Right cardiac atrium (tissue), 5 donors: ENCODE results near the gene TSC22D4. TPM values are rescaled to one million over a fixed set of nuclear protein-coding genes. Genes with fewer than 3 reads are reported as not detected.
"Not testable (repeated sequence)": the region's sequence is repeated elsewhere in the genome, so short reads cannot be mapped to it uniquely, and the experiment has no call there.

Source experiments
- ATAC-seq, 2 donors: fragments of 200-7000 bp; cut with Tn5 transposase; one replicate each; pipeline versions ENCODE4 v1.8.0 to v1.9.1; 2020; ENCODE audit warnings: moderate library complexity in 2 of 2, mild to moderate bottlenecking in 1 of 2
- DNase-seq, 3 donors: peaks; one replicate each; pipeline ENCODE4 v3.0.0-alpha.2; 2020
- H3K27ac ChIP-seq: one replicate; pipeline ENCODE4 v1.5.1; 2013; ENCODE audit warnings: mild to moderate bottlenecking, low read length, control low read depth, moderate library complexity
- H3K27me3 ChIP-seq: one replicate; pipeline ENCODE4 v1.6.1; 2013; ENCODE audit not compliant: control insufficient read depth, insufficient read depth
- H3K4me1 ChIP-seq: one replicate; pipeline ENCODE4 v1.6.1; 2013; ENCODE audit warnings: low read length; ENCODE audit not compliant: control insufficient read depth, insufficient read depth
- H3K4me3 ChIP-seq: one replicate; pipeline ENCODE4 v1.5.1; 2013; ENCODE audit warnings: low read length, control low read depth
- H3K9me3 ChIP-seq: one replicate; pipeline ENCODE4 v1.6.1; 2013; ENCODE audit warnings: low read length; ENCODE audit not compliant: control insufficient read depth
- WGBS: extraction: QIAGEN DNeasy Blood & Tissue Kit; methylation state at CpG from one replicate; pipeline ENCODE4 v1.1.7; 2013; 5-methylcytosine and 5-hydroxymethylcytosine counted together
- intact Hi-C, 4 donors: fragments of 100-400 bp; cut with DNase I; formaldehyde crosslinking; loops; one replicate each; pipeline versions ENCODE4 v1.11.0 to v1.14.0; 2022 to 2023
- polyA plus RNA-seq: library from polyadenylated mRNA; stranded (reverse); fragments of 200-250 nt; gene quantifications from one replicate; pipeline ENCODE4 v1.2.3, GENCODE V29; 2013
- total RNA-seq, 4 donors: library from RNA; stranded (reverse); fragmentation: NEBNext Ultra II Directional; extraction: Animal tissue kit (Norgen Biotek cat#: 25700); gene quantifications; one replicate each; pipeline ENCODE4 v1.2.1, GENCODE V29; 2021
- donor health status: healthy with polysubstance abuse.
- donor health status: DM: no; HTN: yes; CAD: no.
- donor health status: DM: no; HTN: no; CAD: no.
- donor health status: DM: no; HTN: yes; CAD: no; lungs with severe emphysema.
- donor health status: DM: yes; HTN: yes; CAD: no.

Gene TSC22D4
- total and polyA plus RNA-seq, 5 donors = 36.7 to 63.6 (median 55.1) TPM

DNA sequence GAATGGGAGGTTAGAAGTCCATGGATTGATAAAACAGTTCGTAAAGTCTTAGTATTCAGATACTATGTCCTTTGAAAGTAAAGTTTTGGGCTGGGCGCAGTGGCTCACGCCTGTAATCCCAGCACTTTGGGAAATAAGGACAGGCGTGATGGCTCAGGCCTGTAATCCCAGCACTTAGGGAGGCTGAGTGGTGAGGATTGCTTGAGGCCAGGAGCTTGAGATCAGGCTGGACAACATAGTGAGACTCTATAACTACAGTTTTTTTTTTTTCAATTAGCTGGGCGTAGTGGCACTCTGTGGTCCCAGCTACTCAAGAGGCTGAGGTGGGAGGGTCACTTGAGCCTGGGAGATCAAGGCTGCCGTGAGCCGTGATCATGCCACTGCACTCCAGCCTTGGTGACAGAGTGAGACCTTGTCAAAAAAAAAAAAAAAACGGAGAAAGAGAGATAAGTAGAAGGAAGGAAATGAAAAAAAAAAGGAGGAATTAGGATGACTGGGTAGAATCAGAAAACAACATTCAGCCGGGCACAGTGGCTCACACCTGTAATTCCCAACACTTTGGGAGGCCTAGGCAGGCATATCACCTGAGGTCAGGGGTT is 34.3 kb upstream of the TSC22D4 start:
- WGBS = 76% methylated on average over 9 of the region's 9 CpGs
- DNase-seq (no peak), ATAC-seq (no peak)
- H3K27me3 ChIP-seq = no peaks in the 10 kb centered on the region
- no peak overlapping the region for H3K4me3 ChIP-seq
- H3K27ac ChIP-seq = no peak overlapping the region
- no peaks in the 10 kb centered on the region for H3K4me1 ChIP-seq
- intact Hi-C loops = no loop called here
- H3K9me3 ChIP-seq = no peaks in the 10 kb centered on the region

DNA sequence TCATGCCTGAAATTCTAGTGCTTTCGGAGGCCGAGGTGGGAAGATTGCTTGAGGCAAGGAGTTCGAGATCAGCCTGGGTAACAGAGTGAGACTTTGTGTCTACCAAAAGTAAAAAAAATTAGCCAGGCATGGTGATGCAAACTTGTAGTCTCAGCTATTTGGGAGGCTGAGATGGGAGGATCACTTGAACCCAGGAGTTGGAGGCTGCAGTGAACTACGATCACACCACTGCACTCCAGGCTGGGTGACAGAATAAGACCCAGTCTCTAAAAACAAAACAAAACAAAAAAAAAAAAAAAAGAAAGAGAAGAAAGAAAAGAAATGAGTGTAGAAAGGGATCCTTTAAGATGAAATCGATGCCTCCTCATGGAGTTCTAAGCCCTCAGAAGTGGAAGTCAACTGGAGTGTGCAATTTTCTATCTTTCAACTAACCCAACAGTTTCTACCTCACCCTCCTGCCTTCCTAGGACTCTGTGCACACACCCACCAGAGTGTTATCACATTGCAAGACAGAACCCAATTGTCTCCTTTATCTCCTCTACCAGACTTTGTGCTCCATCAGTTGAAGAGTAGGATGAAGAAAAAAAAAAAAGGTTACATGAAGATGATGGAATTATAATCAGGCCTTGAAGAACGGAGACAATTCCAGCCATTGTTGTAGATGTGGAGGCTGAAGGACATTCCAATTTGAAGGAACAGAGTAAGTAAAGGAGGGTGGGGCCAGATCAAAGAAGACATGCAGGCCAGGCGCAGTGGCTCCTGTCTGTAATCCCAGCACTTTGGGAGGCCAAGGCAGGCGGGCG is 31.6 kb upstream of the TSC22D4 start:
- DNase-seq (no peak), ATAC-seq (no peak)
- WGBS = 91% methylated on average over 9 of the region's 9 CpGs
- intact Hi-C loops = no loop called here
- Histone ChIP-seq H3K4me1 (no peaks in the 10 kb centered on the region), H3K9me3 (no peaks in the 10 kb centered on the region), H3K27me3 (no peaks in the 10 kb centered on the region), H3K4me3 (no peak overlapping the region), H3K27ac (no peak overlapping the region)

DNA sequence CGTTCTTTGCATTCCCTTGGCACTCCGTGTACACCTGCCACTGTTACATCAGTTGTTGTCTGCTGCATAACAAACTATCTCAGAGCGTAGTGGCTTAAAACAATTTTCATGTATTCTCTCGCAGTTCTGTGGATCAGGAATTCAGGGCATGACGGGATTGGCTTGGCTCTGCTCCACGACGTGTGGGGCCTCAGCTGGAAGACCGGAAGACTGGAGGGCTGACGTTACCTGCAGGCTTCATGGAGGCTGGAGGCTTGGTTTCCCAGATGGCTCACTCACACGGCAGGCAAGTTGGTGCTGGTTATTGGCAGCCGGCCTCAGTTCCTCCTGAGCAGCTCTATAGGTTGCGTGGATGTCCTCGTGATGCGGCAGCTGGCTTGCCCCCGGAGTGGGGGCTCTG is 30.2 kb upstream of the TSC22D4 start:
- ATAC-seq (peak in 1 of 2 donors; percentile 24), DNase-seq (peak in 1 of 3 donors; percentile 38)
- WGBS = 58% methylated on average over 15 of the region's 15 CpGs
- intact Hi-C loops = no loop called here
- Histone ChIP-seq H3K9me3 (no peaks in the 10 kb centered on the region), H3K4me1 (no peaks in the 10 kb centered on the region), H3K27me3 (no peaks in the 10 kb centered on the region), H3K27ac (no peak overlapping the region), H3K4me3 (no peak overlapping the region)

DNA sequence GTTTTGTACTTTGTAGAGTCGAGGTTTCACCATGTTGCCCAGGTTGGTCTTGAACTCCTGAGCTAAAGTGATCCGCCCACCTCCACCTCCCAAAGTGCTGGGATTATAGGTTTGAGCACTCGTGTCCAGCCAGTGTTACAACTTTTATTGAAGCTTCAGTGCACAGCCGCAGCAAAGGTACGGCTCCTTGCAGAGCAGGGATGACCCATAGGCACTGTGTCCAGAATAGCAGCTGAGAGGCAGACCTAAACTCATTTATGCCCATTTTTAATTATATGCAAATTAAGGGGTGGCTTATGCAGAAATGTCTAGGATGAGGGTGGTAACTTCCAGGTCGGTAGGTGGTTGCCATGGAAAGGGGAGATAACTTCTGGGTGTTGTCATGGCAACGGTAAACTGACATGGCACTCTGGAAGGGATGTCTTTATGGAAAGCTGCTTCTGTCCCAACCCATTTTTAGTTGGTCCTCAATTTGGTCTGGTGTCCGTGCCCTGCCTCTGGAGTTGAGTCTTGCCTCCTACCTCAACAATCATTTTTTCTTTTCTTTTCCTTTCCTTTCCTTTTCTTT is 27.4 kb upstream of the TSC22D4 start:
- 64% methylated on average over 8 of the region's 8 CpGs for WGBS
- peak in 1 of 2 donors; percentile 16 for ATAC-seq
- Histone ChIP-seq H3K27me3 (no peaks in the 10 kb centered on the region), H3K4me1 (no peaks in the 10 kb centered on the region), H3K9me3 (no peaks in the 10 kb centered on the region), H3K27ac (no peak overlapping the region), H3K4me3 (no peak overlapping the region)
- no peak for DNase-seq
- intact Hi-C loops = no loop called here

DNA sequence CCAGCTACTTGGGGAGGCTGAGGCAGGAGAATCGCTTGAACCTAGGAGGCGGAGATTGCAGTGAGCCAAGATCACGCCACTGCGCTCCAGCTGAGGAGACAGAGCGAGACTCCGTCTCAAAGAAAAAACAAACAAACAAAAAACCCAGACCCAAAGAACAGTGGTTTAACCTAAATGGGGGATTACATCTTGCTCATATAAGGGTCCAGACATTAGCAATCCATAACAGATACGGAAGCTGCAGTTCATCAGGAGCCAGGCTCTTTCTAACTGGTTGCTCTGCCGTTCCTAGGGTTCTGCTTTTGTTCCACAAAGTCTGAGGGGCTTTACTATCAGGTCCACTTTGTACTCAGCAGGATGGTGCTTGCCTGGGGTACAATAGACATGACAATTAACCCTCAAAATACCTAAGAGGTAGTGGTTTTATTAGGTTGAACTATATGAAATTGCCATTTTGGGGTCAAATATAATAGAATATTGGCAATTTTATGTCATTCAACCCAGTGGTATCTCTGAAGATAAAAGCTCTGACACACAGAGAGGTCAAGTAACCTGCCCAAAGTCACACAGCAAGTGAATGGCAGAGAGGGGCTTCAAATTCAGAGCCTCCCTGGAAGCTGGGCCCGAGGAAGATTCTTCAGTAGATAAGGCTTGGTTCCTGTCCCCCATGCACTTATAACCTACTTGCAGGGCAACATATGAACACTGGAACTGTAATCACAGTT is 26.0 kb upstream of the TSC22D4 start:
- intact Hi-C loops = no loop called here
- no peaks in the 10 kb centered on the region for H3K9me3 ChIP-seq
- H3K4me3 ChIP-seq = no peak overlapping the region
- no peaks in the 10 kb centered on the region for H3K4me1 ChIP-seq
- H3K27me3 ChIP-seq = no peaks in the 10 kb centered on the region
- no peak for ATAC-seq
- no peak for DNase-seq
- H3K27ac ChIP-seq = no peak overlapping the region
- WGBS = 92% methylated on average over 9 of the region's 9 CpGs

DNA sequence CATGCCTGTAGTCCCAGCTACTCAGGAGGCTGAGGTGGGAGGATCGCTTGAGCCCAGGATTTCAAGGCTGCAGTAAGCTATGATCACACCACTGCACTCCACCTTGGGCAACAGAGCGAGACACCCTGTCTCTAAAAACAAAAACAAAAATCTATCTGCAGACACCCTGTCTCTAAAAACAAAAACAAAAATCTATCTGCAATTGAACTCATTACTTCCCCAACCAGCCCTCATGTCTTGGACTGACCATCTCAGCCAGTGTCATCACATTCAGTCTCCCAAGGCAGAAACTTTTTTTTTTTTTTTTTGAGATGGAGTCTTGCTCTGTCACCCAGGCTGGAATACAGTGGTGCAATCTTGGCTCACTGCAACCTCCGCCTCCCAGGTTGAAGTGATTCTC is 25.0 kb upstream of the TSC22D4 start:
- 93% methylated on average over 3 of the region's 3 CpGs for whole genome bisulfite sequencing
- intact Hi-C loops, ATAC-seq, H3K27ac ChIP-seq, DNase-seq, H3K9me3 ChIP-seq, H3K4me3 ChIP-seq, H3K4me1 ChIP-seq, H3K27me3 ChIP-seq: not testable (repeated sequence)

DNA sequence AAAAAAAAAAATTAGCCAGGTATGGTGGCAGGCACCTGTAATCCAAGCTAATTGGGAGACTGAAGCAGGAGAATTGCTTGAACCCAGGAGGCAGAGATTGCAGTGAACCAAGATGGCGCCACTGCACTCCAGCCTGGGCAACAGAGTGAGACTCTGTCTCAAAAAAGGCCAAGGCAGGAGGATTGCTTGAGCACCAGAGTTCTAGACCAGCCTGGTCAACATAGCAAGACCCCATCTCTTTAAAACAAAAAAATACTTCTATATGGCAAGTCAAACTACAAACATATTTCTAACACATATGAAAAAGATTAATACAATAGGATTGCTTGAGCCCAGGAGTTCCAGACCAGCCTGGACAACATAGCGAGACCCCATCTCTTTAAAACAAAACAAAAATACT is 21.7 kb upstream of the TSC22D4 start:
- intact Hi-C loops, H3K4me1 ChIP-seq, H3K27me3 ChIP-seq, ATAC-seq, DNase-seq, H3K9me3 ChIP-seq, H3K4me3 ChIP-seq, H3K27ac ChIP-seq: not testable (repeated sequence)
- WGBS = 93% methylated on average over 2 of the region's 2 CpGs

DNA sequence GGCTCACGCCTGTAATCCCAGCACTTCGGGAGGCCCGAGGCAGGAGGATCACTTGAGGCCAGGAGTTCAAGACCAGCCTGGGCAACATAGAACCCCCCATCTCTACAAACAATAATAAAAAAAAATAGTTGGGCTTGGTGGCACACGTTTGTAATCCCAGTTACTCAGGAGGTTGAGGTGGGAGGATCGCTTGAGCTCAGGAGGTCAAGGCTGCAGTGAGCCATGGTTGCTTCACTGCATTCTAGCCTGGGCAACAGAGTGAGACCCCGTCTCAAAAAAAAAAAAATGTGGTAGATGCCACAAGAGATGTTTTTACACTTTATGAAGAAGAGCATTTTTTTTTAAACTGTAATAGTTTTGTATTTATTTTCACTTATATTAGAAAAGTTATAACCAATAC is 17.5 kb upstream of the TSC22D4 start:
- Histone ChIP-seq H3K9me3 (no peaks in the 10 kb centered on the region), H3K4me1 (no peaks in the 10 kb centered on the region), H3K27ac (no peak overlapping the region), H3K27me3 (no peaks in the 10 kb centered on the region), H3K4me3 (no peak overlapping the region)
- DNase-seq = no peak
- WGBS = 89% methylated on average over 6 of the region's 6 CpGs
- no peak for ATAC-seq
- intact Hi-C loops = no loop called here

DNA sequence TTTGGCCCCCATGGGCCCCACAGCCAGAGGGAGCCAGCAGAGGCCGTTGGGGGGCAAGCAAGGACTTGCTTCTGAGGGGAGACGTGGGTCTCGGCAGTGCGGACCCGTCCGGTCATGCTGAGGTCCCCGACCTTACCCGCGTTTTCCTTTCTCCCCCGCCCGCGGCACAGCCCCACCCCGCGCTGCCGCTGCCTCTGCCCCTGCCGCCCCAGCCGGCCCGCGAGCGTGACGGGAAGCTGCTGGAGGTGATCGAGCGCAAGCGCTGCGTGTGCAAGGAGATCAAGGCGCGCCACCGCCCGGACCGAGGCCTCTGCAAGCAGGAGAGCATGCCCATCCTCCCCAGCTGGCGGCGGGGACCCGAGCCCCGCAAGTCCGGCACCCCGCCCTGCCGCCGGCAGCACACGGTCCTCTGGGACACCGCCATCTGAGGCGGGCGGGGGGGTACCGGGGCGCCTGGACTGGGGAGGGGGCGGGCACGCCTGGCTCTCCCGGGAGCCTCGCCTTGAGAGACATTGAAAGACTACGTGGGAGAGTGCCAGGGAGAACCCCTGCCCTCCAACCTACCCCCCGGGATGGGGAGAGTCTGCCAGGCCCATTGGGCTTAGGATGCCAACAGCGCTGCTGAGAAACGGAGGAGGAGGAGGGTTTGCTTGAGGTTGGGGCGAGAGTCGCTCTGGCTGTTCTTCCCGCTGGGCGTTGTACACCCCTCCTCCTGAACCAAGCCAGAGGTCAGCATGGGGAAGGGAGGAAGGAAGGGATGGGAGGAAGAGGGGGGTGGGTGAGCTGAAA is 14.7 kb upstream of the TSC22D4 start:
- Histone ChIP-seq H3K9me3 (no peaks in the 10 kb centered on the region), H3K4me3 (peak overlapping the region; percentile 43), H3K27ac (no peak overlapping the region), H3K27me3 (no peaks in the 10 kb centered on the region), H3K4me1 (no peaks in the 10 kb centered on the region)
- ATAC-seq (peak; percentile 65 to 70), DNase-seq (peak in 2 of 3 donors; percentile 80)
- intact Hi-C loops = no loop called here
- WGBS = 13% methylated on average over 56 of the region's 56 CpGs

DNA sequence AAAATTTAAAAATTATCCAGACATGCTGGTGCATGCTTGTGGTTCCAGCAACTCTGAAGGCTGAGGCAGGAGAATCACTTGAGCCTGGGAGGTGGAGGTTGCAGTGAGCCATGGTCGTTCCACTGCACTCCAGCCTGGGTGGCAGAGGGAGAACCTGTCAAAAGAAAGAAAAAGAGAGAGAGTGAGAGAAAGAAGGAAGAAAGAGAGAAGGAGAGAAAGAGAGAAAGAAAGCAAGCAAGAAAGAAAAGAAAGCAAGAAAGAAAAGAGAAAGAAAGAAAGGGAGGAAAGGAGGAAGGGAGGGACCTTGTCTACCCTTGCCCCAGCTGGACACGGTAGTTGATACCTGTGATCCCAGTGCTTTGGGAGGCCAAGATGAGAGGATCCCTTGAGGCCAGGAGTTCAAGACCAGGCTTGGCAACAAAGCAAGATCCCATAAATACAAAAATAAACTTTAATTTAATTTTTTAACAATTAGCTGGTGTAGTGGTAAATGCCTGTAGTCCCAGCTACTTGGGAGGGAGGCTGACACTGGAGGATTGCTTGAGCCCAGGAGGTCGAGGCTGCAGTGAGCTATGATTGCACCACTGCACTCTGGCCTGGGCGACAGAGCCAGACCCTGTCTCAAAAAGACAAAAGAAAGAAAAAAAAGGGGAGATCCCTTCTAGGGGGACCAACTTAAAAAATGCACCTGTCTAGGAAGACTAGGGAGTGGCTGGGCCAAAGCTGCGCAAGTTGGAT is 13.9 kb upstream of the TSC22D4 start:
- no peaks in the 10 kb centered on the region for H3K4me1 ChIP-seq
- no peaks in the 10 kb centered on the region for H3K27me3 ChIP-seq
- H3K4me3 ChIP-seq = peak overlapping the region; percentile 43
- H3K9me3 ChIP-seq = no peaks in the 10 kb centered on the region
- no peak for DNase-seq
- WGBS = 88% methylated on average over 5 of the region's 5 CpGs
- H3K27ac ChIP-seq = no peak overlapping the region
- no peak for ATAC-seq
- intact Hi-C loops = no loop called here
